GM10248 (cell line): ENCODE results near the gene UROD.

Experiments
- CTCF ChIA-PET: fragments of 300-600 bp; sonication (Branson Sonifier 250); formaldehyde crosslinking; extraction: SDS; loops from one replicate; lab custom pipeline; 2021; ENCODE audit warnings: antibody characterized with exemption; lab: Yijun Ruan, JAX
- POLR2A ChIA-PET: fragments of 350-650 bp; sonication (Branson Sonifier 250); formaldehyde crosslinking; extraction: SDS; loops from one replicate; lab custom pipeline; 2020; ENCODE audit warnings: antibody characterized with exemption; lab: Yijun Ruan, JAX
- DNase-seq: peaks from one replicate; pipeline ENCODE4 v3.0.0; 2012; ENCODE audit errors: extremely low spot score
- CTCF ChIP-seq: IDR thresholded peaks from 2 replicates; pipeline ENCODE4 v1.5.1; 2012; ENCODE audit warnings: mild to moderate bottlenecking, low read depth; ENCODE audit errors: extremely low read depth, missing control alignments, control extremely low read depth

UROD gene

GRCh38 chr1:45010855-45011811 lies 921 bp upstream of the UROD start, which contains the start of gene HECTD3:
Gene HECTD3, minus strand, starts transcription at chr1:45011324. Its CDS starts 67 bp downstream, at chr1:45011257.
- TF ChIP-seq CTCF: no peak
- DNase-seq: peak; percentile 87
- POLR2A ChIA-PET: interaction anchor here (0.5 to 2.8 kb wide), 11 partner anchors 9 to 1292 kb away, joined by 3 to 24 read pairs (median 4); partner anchors contain the start of genes EIF2B3, PLK3, PRDX1 and RNU5D-1
- CTCF ChIA-PET: interaction anchor here (0.7 to 11.4 kb wide), 32 partner anchors 8 to 488 kb away, joined by 3 to 188 read pairs (median 4); partner anchors contain the start of genes BTBD19, MUTYH, PLK3 and RNU5D-1

DNA sequence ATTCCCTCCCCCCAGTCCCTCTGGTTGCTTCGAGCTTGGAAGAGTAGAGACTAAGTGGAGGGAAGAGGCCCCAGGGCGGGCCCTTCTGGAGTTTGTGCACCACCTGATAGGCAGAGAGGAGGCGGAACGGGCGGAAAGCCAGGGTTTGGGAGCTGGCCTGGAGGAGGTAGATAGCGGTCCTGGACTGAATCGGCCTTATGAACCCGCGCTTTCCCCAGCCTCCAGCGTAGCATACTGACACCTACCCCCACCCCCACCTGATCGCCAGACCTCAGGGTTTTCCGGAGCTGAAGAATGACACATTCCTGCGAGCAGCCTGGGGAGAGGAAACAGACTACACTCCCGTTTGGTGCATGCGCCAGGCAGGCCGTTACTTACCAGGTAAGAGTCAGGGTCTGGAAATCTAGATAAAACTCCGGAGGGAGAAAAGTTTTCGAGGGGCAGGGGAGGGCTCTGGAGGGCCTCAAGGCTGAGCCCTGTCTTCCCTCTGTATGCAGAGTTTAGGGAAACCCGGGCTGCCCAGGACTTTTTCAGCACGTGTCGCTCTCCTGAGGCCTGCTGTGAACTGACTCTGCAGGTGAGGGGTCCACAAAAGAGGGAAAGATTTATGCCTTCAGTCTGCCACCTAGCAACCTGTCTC lies 705 bp downstream of the UROD start:
- peak; percentile 42 for DNase-seq
- TF ChIP-seq CTCF: no peak
- ChIA-PET POLR2A (interaction anchor here (0.8 to 2.8 kb wide), 4 partner anchors 26 to 479 kb away, joined by 3 to 24 read pairs (median 6); partner anchors contain the start of gene EIF2B3), CTCF (interaction anchor here (0.6 to 11.4 kb wide), 16 partner anchors 10 to 509 kb away, joined by 3 to 188 read pairs (median 7); partner anchors contain the start of genes CCDC163, MMACHC, MUTYH and PRDX1)

GRCh38 chr1:45013551-45014209 lies 1.6 kb downstream of the UROD start:
- ChIA-PET CTCF (interaction anchor here (0.6 to 11.4 kb wide), 45 partner anchors 10 to 947 kb away, joined by 3 to 188 read pairs (median 4); partner anchors contain the start of genes CCDC163, EIF2B3, MMACHC and MUTYH), POLR2A (no interaction called here)
- no peak for TF ChIP-seq CTCF
- no peak for DNase-seq

DNA sequence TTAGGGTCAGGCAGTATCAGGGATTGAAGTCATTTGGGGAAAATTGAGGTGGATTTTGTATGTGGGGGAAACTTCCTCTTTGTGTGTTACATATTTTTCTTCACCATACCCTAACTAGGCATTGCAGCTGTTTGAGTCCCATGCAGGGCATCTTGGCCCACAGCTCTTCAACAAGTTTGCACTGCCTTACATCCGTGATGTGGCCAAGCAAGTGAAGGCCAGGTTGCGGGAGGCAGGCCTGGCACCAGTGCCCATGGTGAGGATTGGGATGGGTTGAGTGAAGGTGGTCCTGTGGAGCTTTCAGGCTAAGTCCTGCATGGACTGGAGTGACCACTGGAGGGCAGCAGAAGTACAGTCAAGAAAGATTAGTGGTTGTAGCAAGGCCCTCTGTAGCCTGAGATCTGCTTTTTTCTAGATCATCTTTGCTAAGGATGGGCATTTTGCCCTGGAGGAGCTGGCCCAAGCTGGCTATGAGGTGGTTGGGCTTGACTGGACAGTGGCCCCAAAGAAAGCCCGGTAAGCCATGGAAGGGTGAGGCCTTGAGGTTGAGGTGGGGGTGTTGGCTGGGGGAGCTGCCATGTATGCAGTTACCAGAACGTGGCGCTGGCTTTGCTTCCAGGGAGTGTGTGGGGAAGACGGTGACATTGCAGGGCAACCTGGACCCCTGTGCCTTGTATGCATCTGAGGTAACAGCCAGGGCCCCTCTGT lies 2.4 kb downstream of the UROD start:
- ChIA-PET CTCF (interaction anchor here (0.6 to 11.4 kb wide), 46 partner anchors 10 to 947 kb away, joined by 3 to 188 read pairs (median 4); partner anchors contain the start of genes CCDC163, EIF2B3, MMACHC and MUTYH), POLR2A (interaction anchor here (0.6 kb wide), 1 partner anchor 507 kb away, joined by 4 read pairs; the partner anchor contains the start of gene PRDX1)
- TF ChIP-seq CTCF: peak; percentile 92
- peak; percentile 76 for DNase-seq

DNA sequence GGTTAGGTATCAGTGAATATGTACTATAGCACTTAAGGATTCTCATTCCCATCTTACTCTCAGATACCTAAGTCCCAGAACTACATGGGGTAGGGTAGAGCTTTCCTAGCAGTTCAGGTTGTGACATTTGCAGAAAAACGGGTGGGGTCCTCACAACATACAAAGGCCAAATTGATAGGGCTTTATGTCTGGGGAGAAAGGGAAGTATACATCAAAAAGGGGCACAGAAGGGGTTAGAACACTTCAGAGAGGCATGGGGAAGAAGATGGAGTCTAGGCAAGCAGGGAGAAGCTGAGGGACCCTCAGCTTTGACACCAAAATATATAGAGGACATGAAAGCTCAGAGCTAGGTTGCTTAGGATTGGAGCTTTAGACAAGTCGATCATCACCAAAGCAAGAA lies 3.6 kb downstream of the UROD start:
- ChIA-PET CTCF (interaction anchor here (1.8 to 11.4 kb wide), 6 partner anchors 9 to 553 kb away, joined by 7 to 127 read pairs (median 13); partner anchors contain the start of gene TESK2), POLR2A (no interaction called here)
- no peak for DNase-seq
- no peak for TF ChIP-seq CTCF
